Measurements from ENCODE around the gene GAPDHS.

Gene GAPDHS

GRCh38 chr19:35511337-35511736 lies 21.9 kb upstream of the GAPDHS start:
- FAIRE-seq, result no peak

GRCh38 chr19:35512831-35513627 lies 20.2 kb upstream of the GAPDHS start:
- FAIRE-seq, result no peak

- no peak for FAIRE-seq
These were observed 19.5 kb upstream of the GAPDHS start, which contains the start of gene DMKN for GRCh38 chr19:35513628-35514281. DMKN (minus strand) TSS chr19:35513649; CDS start chr19:35513475, 174 bp downstream.

- no peak for FAIRE-seq
These were observed 18.9 kb upstream of the GAPDHS start for GRCh38 chr19:35514282-35514809.

- FAIRE-seq, result no peak
These were observed 16.9 kb upstream of the GAPDHS start for GRCh38 chr19:35516310-35516709.

GRCh38 chr19:35517342-35517741 lies 15.9 kb upstream of the GAPDHS start:
- no peak for FAIRE-seq

- FAIRE-seq, result no peak
These were observed 14.9 kb upstream of the GAPDHS start for GRCh38 chr19:35518313-35518712.

GRCh38 chr19:35519291-35519690 lies 14.0 kb upstream of the GAPDHS start:
- FAIRE-seq, result no peak

GRCh38 chr19:35521124-35521743 lies 12.0 kb upstream of the GAPDHS start:
- no peak for FAIRE-seq

GRCh38 chr19:35522745-35523327 lies 10.4 kb upstream of the GAPDHS start:
- FAIRE-seq, result no peak

GRCh38 chr19:35524181-35524837 lies 8.9 kb upstream of the GAPDHS start:
- no peak for FAIRE-seq

- FAIRE-seq, result no peak
These were observed 7.4 kb upstream of the GAPDHS start for GRCh38 chr19:35525873-35526272.

- no peak for FAIRE-seq
These were observed 4.8 kb upstream of the GAPDHS start, which contains the start of gene SBSN for GRCh38 chr19:35528218-35529038. SBSN (minus strand) TSS chr19:35528311; CDS start chr19:35528281, 30 bp downstream.

GRCh38 chr19:35529241-35530218 lies 3.7 kb upstream of the GAPDHS start:
- no peak for FAIRE-seq

- FAIRE-seq, result no peak
These were observed 2.0 kb upstream of the GAPDHS start for GRCh38 chr19:35531291-35531690.

GRCh38 chr19:35533822-35534392 lies 651 bp downstream of the GAPDHS start:
- FAIRE-seq, result no peak

GRCh38 chr19:35534803-35535480 lies 1.7 kb downstream of the GAPDHS start:
- FAIRE-seq, result no peak

GRCh38 chr19:35539314-35539713 lies 6.1 kb downstream of the GAPDHS start:
- no peak for FAIRE-seq

GRCh38 chr19:35539850-35540249 lies 6.6 kb downstream of the GAPDHS start:
- FAIRE-seq, result no peak

Measured in TTC549 (cell line).